Stimulated activated CD8-positive, alpha-beta memory T cell treated with anti-CD3 and anti-CD28 coated beads, Interleukin-7, amount 100 ng/mL, for 1 hour (primary cell): Measurements from ENCODE around the gene TAF5L.
"Not testable (repeated sequence)": the region's sequence is repeated elsewhere in the genome, so short reads cannot be mapped to it uniquely, and the experiment has no call there.

ENCODE experiments used
- DNase-seq, 2 donors: peaks; one replicate each; pipeline ENCODE4 v3.0.0-alpha.2; 2020; ENCODE audit warnings: low read depth in 2 of 2

Gene TAF5L

GRCh38 chr1:229567109-229567868 lies 58.6 kb downstream of the TAF5L start:
- no peak for DNase-seq

- no peak for DNase-seq
Observed at GRCh38 chr1:229563701-229564100, 62.2 kb downstream of the TAF5L start.

- no peak for DNase-seq
Observed at GRCh38 chr1:229563241-229563640, 62.7 kb downstream of the TAF5L start.

- DNase-seq = no peak
Observed at GRCh38 chr1:229562686-229563085, 63.2 kb downstream of the TAF5L start.

GRCh38 chr1:229561141-229561540 lies 64.8 kb downstream of the TAF5L start:
- DNase-seq = no peak

GRCh38 chr1:229560124-229560523 lies 65.8 kb downstream of the TAF5L start:
- DNase-seq = not testable (repeated sequence)

- not testable (repeated sequence) for DNase-seq
Observed at GRCh38 chr1:229559336-229559801, 66.6 kb downstream of the TAF5L start.

- DNase-seq = peak; percentile 60 to 64
Observed at GRCh38 chr1:229558460-229559335, 67.2 kb downstream of the TAF5L start, which contains the start of gene ABCB10. Gene ABCB10 (minus strand): TSS chr1:229558707. CDS start chr1:229558652, 55 bp downstream.

GRCh38 chr1:229557913-229558414 lies 68.0 kb downstream of the TAF5L start:
- no peak for DNase-seq

- DNase-seq = no peak
Observed at GRCh38 chr1:229557200-229557850, 68.6 kb downstream of the TAF5L start.

- DNase-seq = no peak
Observed at GRCh38 chr1:229554886-229555621, 70.9 kb downstream of the TAF5L start.

- no peak for DNase-seq
Observed at GRCh38 chr1:229553621-229554130, 72.2 kb downstream of the TAF5L start.

- no peak for DNase-seq
Observed at GRCh38 chr1:229552732-229553131, 73.2 kb downstream of the TAF5L start.

- DNase-seq = no peak
Observed at GRCh38 chr1:229550812-229551567, 74.9 kb downstream of the TAF5L start.

- no peak for DNase-seq
Observed at GRCh38 chr1:229547542-229547941, 78.4 kb downstream of the TAF5L start.

GRCh38 chr1:229544587-229544986 lies 81.3 kb downstream of the TAF5L start:
- DNase-seq = no peak
